CD14-positive monocyte (primary cell): Measurements from ENCODE around the gene MTMR3. TPM values are rescaled to one million over a fixed set of nuclear protein-coding genes. Genes with fewer than 3 reads are reported as not detected.

Source experiments
- DNase-seq, 3 donors: peaks; one replicate each; pipeline ENCODE4 v3.0.0-alpha.2; 2011 to 2022
- H2AFZ ChIP-seq: 2 replicates; pipeline ENCODE4 v1.6.0; 2012; ENCODE audit warnings: mild to moderate bottlenecking, low read depth, low read length, inconsistent platforms; ENCODE audit not compliant: insufficient read depth, poor library complexity, severe bottlenecking
- H3K27ac ChIP-seq, 2 donors: 1 replicate in 1 of 2; 2 replicates in 1 of 2; pipeline ENCODE4 v1.5.1; 2012 to 2013; ENCODE audit warnings: low read length in 2 of 2, control low read depth in 1 of 2, inconsistent platforms in 1 of 2, low read depth in 1 of 2, mild to moderate bottlenecking in 1 of 2
- H3K27me3 ChIP-seq, 2 donors: one replicate each; pipeline versions ENCODE4 v1.6.0 to v1.6.1; 2011 to 2013; ENCODE audit warnings: low read length in 2 of 2; ENCODE audit not compliant: control insufficient read depth in 2 of 2, insufficient read depth in 2 of 2
- H3K36me3 ChIP-seq, 2 donors: replicated peaks in 1 of 2; 1 replicate in 1 of 2; 2 replicates in 1 of 2; pipeline versions ENCODE4 v1.5.1 to v1.6.1; 2012 to 2013; ENCODE audit warnings: low read length in 2 of 2, control low read depth in 1 of 2, inconsistent platforms in 1 of 2, mild to moderate bottlenecking in 1 of 2; ENCODE audit not compliant: insufficient read depth in 2 of 2, control insufficient read depth in 1 of 2
- H3K4me1 ChIP-seq, 2 donors: 1 replicate in 1 of 2; 2 replicates in 1 of 2; pipeline versions ENCODE4 v1.5.1 to v1.6.1; 2012 to 2013; ENCODE audit warnings: low read length in 2 of 2, control low read depth in 1 of 2, inconsistent platforms in 1 of 2, mild to moderate bottlenecking in 1 of 2, moderate library complexity in 1 of 2; ENCODE audit not compliant: insufficient read depth in 2 of 2, control insufficient read depth in 1 of 2
- H3K4me2 ChIP-seq: replicated peaks from 2 replicates; pipeline ENCODE3; 2012; ENCODE audit warnings: low read length, moderate library complexity, mild to moderate bottlenecking; ENCODE audit not compliant: poor library complexity, severe bottlenecking; ENCODE audit errors: extremely low read depth
- H3K4me3 ChIP-seq, 3 experiments: fragments of 200-600 bp in 1 of 3; sonication (generic) in 1 of 3; replicated peaks in 1 of 3; 1 replicate in 2 of 3; 2 replicates in 1 of 3; pipeline ENCODE4 v1.5.1; 2011 to 2013; ENCODE audit warnings: low read length in 3 of 3, mild to moderate bottlenecking in 3 of 3, control low read depth in 2 of 3, low read depth in 2 of 3, inconsistent platforms in 1 of 3, moderate library complexity in 1 of 3
- H3K79me2 ChIP-seq: 2 replicates; pipeline ENCODE4 v1.6.0; 2012; ENCODE audit warnings: mild to moderate bottlenecking, control low read depth, inconsistent platforms, low read length, moderate library complexity; ENCODE audit not compliant: insufficient read depth
- H3K9ac ChIP-seq: 2 replicates; pipeline ENCODE4 v1.6.0; 2017; ENCODE audit warnings: low read length, mild to moderate bottlenecking; ENCODE audit not compliant: insufficient read depth, poor library complexity, severe bottlenecking
- H3K9me3 ChIP-seq, 2 donors: replicated peaks in 1 of 2; 1 replicate in 1 of 2; 2 replicates in 1 of 2; pipeline versions ENCODE4 v1.5.1 to v1.6.1; 2012 to 2013; ENCODE audit warnings: low read length in 2 of 2, control low read depth in 1 of 2; ENCODE audit not compliant: control insufficient read depth in 1 of 2, insufficient read depth in 1 of 2
- H4K20me1 ChIP-seq: 2 replicates; pipeline ENCODE4 v1.6.0; 2012; ENCODE audit warnings: mild to moderate bottlenecking, low read length, control low read depth, moderate library complexity; ENCODE audit not compliant: insufficient read depth
- H3K27ac Mint-ChIP-seq, 7 donors: one replicate each; pipeline ENCODE4 v1.8.0; 2020; ENCODE audit warnings: mild to moderate bottlenecking in 7 of 7, mixed read lengths in 7 of 7, moderate library complexity in 6 of 7, inconsistent platforms in 2 of 7
- H3K27me3 Mint-ChIP-seq, 3 donors: one replicate each; pipeline ENCODE4 v1.8.0; 2021 to 2022; ENCODE audit warnings: low read depth in 3 of 3, mild to moderate bottlenecking in 3 of 3, mixed read lengths in 3 of 3, moderate library complexity in 3 of 3, inconsistent platforms in 1 of 3
- H3K36me3 Mint-ChIP-seq, 2 donors: one replicate each; pipeline ENCODE4 v1.8.0; 2020; ENCODE audit warnings: mixed read lengths in 2 of 2, inconsistent platforms in 1 of 2, mild to moderate bottlenecking in 1 of 2
- H3K4me1 Mint-ChIP-seq: one replicate; pipeline ENCODE4 v1.8.0; 2020; ENCODE audit warnings: mild to moderate bottlenecking, mixed read lengths
- H3K4me3 Mint-ChIP-seq, 2 donors: one replicate each; pipeline ENCODE4 v1.8.0; 2020; ENCODE audit warnings: mild to moderate bottlenecking in 2 of 2, mixed read lengths in 2 of 2, moderate library complexity in 1 of 2
- H3K9me3 Mint-ChIP-seq, 7 donors: one replicate each; pipeline ENCODE4 v1.8.0; 2020 to 2022; ENCODE audit warnings: mixed read lengths in 7 of 7, mild to moderate bottlenecking in 6 of 7, moderate library complexity in 6 of 7, inconsistent platforms in 2 of 7
- WGBS: methylation state at CpG from one replicate; pipeline ENCODE4 v1.1.5; 2013; ENCODE audit warnings: missing lambda C conversion rate; ENCODE audit not compliant: insufficient coverage; 5-methylcytosine and 5-hydroxymethylcytosine counted together
- intact Hi-C, 2 donors: fragments of 100-400 bp; cut with micrococcal nuclease; formaldehyde crosslinking; loops; one replicate each; pipeline versions ENCODE4 v1.15.0 to v1.15.1; 2023
- polyA plus RNA-seq, 3 donors: library from polyadenylated mRNA; depleted of rRNA in 1 of 3; unstranded in 2 of 3; stranded (reverse) in 1 of 3; fragments of 300-500 nt in 2 of 3; fragments of >200 nt in 1 of 3; fragmentation: Illumina TruSeq in 2 of 3; gene quantifications; 1 replicate in 2 of 3; 2 replicates in 1 of 3; pipeline ENCODE4 v1.2.3, GENCODE V29; 2012 to 2021
- TF ChIP-seq, protein P1 (sequence below): fragments of 200-600 bp; IDR thresholded peaks from one replicate; pipeline ENCODE4 v1.8.0; 2022; ENCODE audit warnings: antibody characterized with exemption, mild to moderate bottlenecking

MTMR3 gene
- polyA plus RNA-seq, 3 donors, result 23.4 to 86.1 (median 30.2) TPM

DNA sequence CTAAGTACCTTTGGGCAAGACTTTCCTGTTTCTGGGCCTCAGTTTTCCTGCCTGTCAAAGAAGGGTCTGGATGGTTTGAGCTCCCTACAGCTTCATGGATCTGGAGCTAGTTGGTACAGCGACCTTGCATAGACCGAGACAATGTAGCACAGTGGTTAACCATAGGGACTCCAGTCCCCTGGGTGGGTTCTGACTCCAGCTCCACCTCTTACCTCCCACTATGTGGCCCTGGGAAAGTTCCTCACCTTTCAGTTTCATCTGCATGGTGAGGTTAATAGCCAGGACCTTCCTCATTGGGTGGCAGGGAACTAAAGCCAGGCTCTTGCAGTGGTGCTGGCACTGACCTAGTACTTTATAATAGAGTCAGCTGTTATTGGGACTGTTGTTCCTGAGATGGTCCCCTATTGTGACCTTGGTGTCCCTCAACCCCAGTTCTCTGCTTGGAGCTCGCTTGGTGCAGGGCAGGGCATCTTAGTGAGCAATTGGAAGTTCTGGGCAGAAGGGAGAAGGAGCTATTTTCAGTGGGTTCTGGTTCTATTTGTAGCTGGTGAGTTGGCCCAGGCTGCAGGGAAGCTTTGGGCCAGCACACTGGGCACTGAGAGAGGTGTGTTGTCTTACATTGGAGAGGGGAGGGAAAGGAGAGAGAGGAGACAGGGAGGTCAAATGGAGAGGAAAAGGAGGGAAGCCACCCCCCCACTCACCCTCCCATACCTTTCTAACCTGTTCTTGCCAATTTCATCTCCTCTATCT, 10.7 kb upstream of the MTMR3 start:
- Histone ChIP-seq H3K36me3 (no peaks in the 10 kb centered on the region), H3K9me3 (no peaks in the 10 kb centered on the region), H3K27ac (peak overlapping the region in 1 of 2 donors; percentile 65), H3K4me1 (peaks cover 27 to 30% of the 10 kb centered on the region in 2 donors), H4K20me1 (no peaks in the 10 kb centered on the region), H3K9ac (no peak overlapping the region), H3K4me2 (peak overlapping the region; percentile 29), H3K27me3 (no peaks in the 10 kb centered on the region), H3K79me2 (no peaks in the 10 kb centered on the region), H3K4me3 (peak overlapping the region in 1 of 3 experiments; percentile 6), H2AFZ (no peak overlapping the region)
- H3K4me1 Mint-ChIP-seq, result peaks cover 31% of the 10 kb centered on the region
- peaks cover 0 to 4% (median 3%) of the 10 kb centered on the region in 3 donors for H3K27me3 Mint-ChIP-seq
- H3K9me3 Mint-ChIP-seq, result peaks cover 0 to 2% (median 0%) of the 10 kb centered on the region in 7 donors
- WGBS, result 100% methylated on average over 1 of the region's 3 CpGs
- H3K27ac Mint-ChIP-seq, result peak overlapping the region; percentile 54 to 86 (median 73)
- no peaks in the 10 kb centered on the region for H3K36me3 Mint-ChIP-seq
- TF ChIP-seq, protein P1, sequence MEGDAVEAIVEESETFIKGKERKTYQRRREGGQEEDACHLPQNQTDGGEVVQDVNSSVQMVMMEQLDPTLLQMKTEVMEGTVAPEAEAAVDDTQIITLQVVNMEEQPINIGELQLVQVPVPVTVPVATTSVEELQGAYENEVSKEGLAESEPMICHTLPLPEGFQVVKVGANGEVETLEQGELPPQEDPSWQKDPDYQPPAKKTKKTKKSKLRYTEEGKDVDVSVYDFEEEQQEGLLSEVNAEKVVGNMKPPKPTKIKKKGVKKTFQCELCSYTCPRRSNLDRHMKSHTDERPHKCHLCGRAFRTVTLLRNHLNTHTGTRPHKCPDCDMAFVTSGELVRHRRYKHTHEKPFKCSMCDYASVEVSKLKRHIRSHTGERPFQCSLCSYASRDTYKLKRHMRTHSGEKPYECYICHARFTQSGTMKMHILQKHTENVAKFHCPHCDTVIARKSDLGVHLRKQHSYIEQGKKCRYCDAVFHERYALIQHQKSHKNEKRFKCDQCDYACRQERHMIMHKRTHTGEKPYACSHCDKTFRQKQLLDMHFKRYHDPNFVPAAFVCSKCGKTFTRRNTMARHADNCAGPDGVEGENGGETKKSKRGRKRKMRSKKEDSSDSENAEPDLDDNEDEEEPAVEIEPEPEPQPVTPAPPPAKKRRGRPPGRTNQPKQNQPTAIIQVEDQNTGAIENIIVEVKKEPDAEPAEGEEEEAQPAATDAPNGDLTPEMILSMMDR, result no peak
- H3K4me3 Mint-ChIP-seq, result peak overlapping the region in 1 of 2 donors; percentile 65
- peak in 1 of 3 donors; percentile 20 for DNase-seq
- intact Hi-C loops, result no loop called here

DNA sequence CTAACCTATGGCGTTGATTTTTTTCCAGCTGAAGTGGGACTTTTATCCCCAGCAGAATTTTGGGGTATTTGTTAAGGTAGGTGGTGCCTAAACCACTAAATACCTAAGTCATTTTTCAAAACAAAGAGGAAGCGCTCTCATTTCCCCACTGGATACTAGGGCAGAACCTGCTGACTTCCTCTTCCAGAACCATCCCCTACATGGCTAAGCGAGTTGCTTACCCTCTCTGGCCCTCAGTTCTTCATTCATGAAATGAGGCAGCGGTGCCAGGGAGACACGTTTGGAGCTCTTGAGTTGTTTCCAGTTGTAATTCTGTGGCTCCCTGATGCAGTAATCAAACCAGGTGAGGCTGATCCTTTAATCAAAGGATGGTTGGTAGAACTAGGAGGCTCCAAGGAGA, 10.0 kb upstream of the MTMR3 start:
- TF ChIP-seq, protein P1, result no peak
- Histone ChIP-seq H3K27ac (peak overlapping the region; percentile 19 to 65), H3K9me3 (no peaks in the 10 kb centered on the region), H3K79me2 (no peaks in the 10 kb centered on the region), H3K4me3 (peak overlapping the region in 1 of 3 experiments; percentile 6), H2AFZ (no peak overlapping the region), H3K4me2 (peak overlapping the region; percentile 29), H3K9ac (no peak overlapping the region), H3K4me1 (peaks cover 26 to 27% of the 10 kb centered on the region in 2 donors), H4K20me1 (no peaks in the 10 kb centered on the region), H3K36me3 (no peaks in the 10 kb centered on the region), H3K27me3 (no peaks in the 10 kb centered on the region)
- H3K27ac Mint-ChIP-seq, result peak overlapping the region; percentile 54 to 90 (median 84)
- WGBS, result 0% methylated on average over 3 of the region's 5 CpGs
- intact Hi-C loops, result no loop called here
- peaks cover 0 to 2% (median 0%) of the 10 kb centered on the region in 7 donors for H3K9me3 Mint-ChIP-seq
- H3K4me1 Mint-ChIP-seq, result peaks cover 34% of the 10 kb centered on the region
- peak; percentile 71 to 89 (median 82) for DNase-seq
- H3K4me3 Mint-ChIP-seq, result no peak overlapping the region
- H3K36me3 Mint-ChIP-seq, result no peaks in the 10 kb centered on the region
- H3K27me3 Mint-ChIP-seq, result peaks cover 0 to 2% (median 2%) of the 10 kb centered on the region in 3 donors
